Peyer's patch (tissue), 4 donors: ENCODE measurements around the gene SCP2.

ENCODE experiments used
- CTCF ChIP-seq, 6 experiments: fragments of 450-650 bp in 4 of 6; fragments of 200-600 bp in 2 of 6; sonication (generic) in 1 of 6; IDR thresholded peaks; one replicate each; pipeline ENCODE4 v1.5.1; 2017 to 2019; ENCODE audit warnings: antibody characterized with exemption in 6 of 6, mild to moderate bottlenecking in 3 of 6, moderate library complexity in 1 of 6
- POLR2A ChIP-seq, 2 donors: fragments of 450-650 bp; IDR thresholded peaks; one replicate each; pipeline ENCODE4 v1.5.1; 2017; ENCODE audit warnings: antibody characterized with exemption in 2 of 2, mild to moderate bottlenecking in 2 of 2, moderate library complexity in 2 of 2

GRCh38 chr1:53001128-53001527, 74.1 kb downstream of the SCP2 start:
- no peak for TF ChIP-seq POLR2A (IDR thresholded peaks at IDR 0.05)
- TF ChIP-seq CTCF (IDR thresholded peaks at IDR 0.05) = no peak
